Measurements from ENCODE around the gene KIF1B.

KIF1B gene

DNA sequence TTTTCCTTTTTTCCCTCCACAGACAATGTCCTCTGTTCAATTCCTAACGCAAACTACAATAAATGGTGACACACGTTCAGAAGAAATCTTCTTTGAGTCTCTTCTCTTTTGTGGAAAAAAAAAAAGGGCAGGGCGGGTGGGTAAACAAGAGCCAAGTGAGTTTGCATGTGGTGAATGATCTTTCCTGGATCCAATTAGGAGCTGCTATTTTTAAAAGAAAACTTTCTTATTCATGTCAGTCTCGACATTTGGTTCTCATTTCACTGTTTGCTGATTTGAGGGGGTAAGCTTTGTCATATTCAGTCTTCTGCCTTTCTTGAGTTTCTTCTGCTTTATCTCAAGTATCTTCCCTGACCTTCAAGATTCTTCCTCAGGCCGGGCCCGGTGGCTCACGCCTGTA is 29.2 kb upstream of the KIF1B start:
- Histone ChIP-seq H3K27me3 (ENCODE audit: control insufficient read depth in 3 of 3, insufficient read depth in 3 of 3, low read depth in 1 of 3, low read length in 3 of 3) (no peaks in the 10 kb centered on the region), H3K4me3 (ENCODE audit: low read length in 2 of 2) (no peak overlapping the region), H2BK12ac (ENCODE audit: low read length) (no peak overlapping the region), H4K8ac (ENCODE audit: low read depth, low read length) (no peak overlapping the region), H4K91ac (ENCODE audit: low read depth, low read length, poor library complexity) (no peak overlapping the region), H3K18ac (ENCODE audit: low read length) (no peak overlapping the region), H3K27ac (replicated peaks; ENCODE audit: low read length) (no peak overlapping the region), H3K23ac (ENCODE audit: low read depth, low read length, poor library complexity) (no peak overlapping the region), H3K14ac (ENCODE audit: low read length) (no peak overlapping the region), H3K4me1 (ENCODE audit: control insufficient read depth in 2 of 2, insufficient read depth in 1 of 2, low read depth in 1 of 2, low read length in 2 of 2) (peaks cover 17 to 35% of the 10 kb centered on the region in 2 donors), H3K79me1 (ENCODE audit: low read depth, low read length) (no peaks in the 10 kb centered on the region), H2AK5ac (ENCODE audit: low read depth, low read length) (no peak overlapping the region), H3K9me3 (replicated peaks in 1 of 2; ENCODE audit: control insufficient read depth in 2 of 2, insufficient read depth in 1 of 2, low read depth in 1 of 2, low read length in 2 of 2) (peaks cover 0 to 3% of the 10 kb centered on the region in 2 donors), H2BK15ac (ENCODE audit: low read length) (no peak overlapping the region), H2BK5ac (ENCODE audit: low read length) (no peak overlapping the region), H2AFZ (ENCODE audit: low read length) (no peak overlapping the region), H3K36me3 (replicated peaks in 1 of 2; ENCODE audit: control insufficient read depth in 2 of 2, insufficient read depth in 2 of 2, low read length in 2 of 2) (no peaks in the 10 kb centered on the region), H3K4ac (ENCODE audit: low read length) (no peak overlapping the region), H3K4me2 (ENCODE audit: insufficient read depth, low read length, poor library complexity, severe bottlenecking) (no peak overlapping the region), H2BK120ac (ENCODE audit: low read depth, low read length) (no peak overlapping the region), H3K9ac (ENCODE audit: low read depth, low read length, poor library complexity) (no peak overlapping the region)
- DNase-seq (ENCODE audit: low spot score) = no peak
- no CpG with 5 or more reads among the region's 7 CpGs for WGBS, 2 donors (ENCODE audit: extremely low coverage in 2 of 2, insufficient read length in 2 of 2, insufficient replicate concordance in 1 of 2)

DNA sequence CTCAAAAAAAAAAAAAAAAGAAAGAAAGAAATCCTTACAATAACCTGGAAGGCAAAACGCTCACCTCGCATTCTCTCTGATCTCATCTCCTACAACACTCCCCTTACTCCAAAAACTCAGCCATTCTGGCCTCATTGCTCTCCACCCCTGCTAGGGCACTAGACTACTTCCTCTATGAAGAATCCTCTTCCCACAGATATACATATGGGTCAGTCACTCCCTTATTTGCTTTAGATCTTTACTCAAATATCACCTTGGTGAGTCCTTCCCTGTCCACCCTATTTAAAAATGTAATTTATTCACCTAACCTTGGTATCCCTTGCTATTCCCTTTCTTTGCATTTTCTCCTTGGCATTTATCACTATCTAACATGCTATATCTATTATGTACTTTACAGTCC is 24.6 kb upstream of the KIF1B start:
- no peak overlapping the region for H2BK5ac ChIP-seq (ENCODE audit: low read length)
- H3K27me3 ChIP-seq (ENCODE audit: control insufficient read depth in 3 of 3, insufficient read depth in 3 of 3, low read depth in 1 of 3, low read length in 3 of 3) = no peaks in the 10 kb centered on the region
- H2BK120ac ChIP-seq (ENCODE audit: low read depth, low read length) = no peak overlapping the region
- H3K9ac ChIP-seq (ENCODE audit: low read depth, low read length, poor library complexity) = no peak overlapping the region
- H3K4me3 ChIP-seq (ENCODE audit: low read length in 2 of 2) = no peak overlapping the region
- H4K91ac ChIP-seq (ENCODE audit: low read depth, low read length, poor library complexity) = no peak overlapping the region
- H2BK15ac ChIP-seq (ENCODE audit: low read length) = no peak overlapping the region
- H3K23ac ChIP-seq (ENCODE audit: low read depth, low read length, poor library complexity) = no peak overlapping the region
- peaks cover 2 to 6% of the 10 kb centered on the region in 2 donors for H3K4me1 ChIP-seq (ENCODE audit: control insufficient read depth in 2 of 2, insufficient read depth in 1 of 2, low read depth in 1 of 2, low read length in 2 of 2)
- no peak overlapping the region for H3K4me2 ChIP-seq (ENCODE audit: insufficient read depth, low read length, poor library complexity, severe bottlenecking)
- H2BK12ac ChIP-seq (ENCODE audit: low read length) = no peak overlapping the region
- H3K14ac ChIP-seq (ENCODE audit: low read length) = no peak overlapping the region
- no peak overlapping the region for H3K18ac ChIP-seq (ENCODE audit: low read length)
- no peak overlapping the region for H4K8ac ChIP-seq (ENCODE audit: low read depth, low read length)
- H2AK5ac ChIP-seq (ENCODE audit: low read depth, low read length) = no peak overlapping the region
- 100% methylated on average over 1 of the region's 2 CpGs; no CpG with 5 or more reads in 1 of the 2 donors for WGBS, 2 donors (ENCODE audit: extremely low coverage in 2 of 2, insufficient read length in 2 of 2, insufficient replicate concordance in 1 of 2)
- no peaks in the 10 kb centered on the region for H3K79me1 ChIP-seq (ENCODE audit: low read depth, low read length)
- H3K36me3 ChIP-seq (replicated peaks in 1 of 2; ENCODE audit: control insufficient read depth in 2 of 2, insufficient read depth in 2 of 2, low read length in 2 of 2) = no peaks in the 10 kb centered on the region
- no peak overlapping the region for H3K4ac ChIP-seq (ENCODE audit: low read length)
- H3K9me3 ChIP-seq (replicated peaks in 1 of 2; ENCODE audit: control insufficient read depth in 2 of 2, insufficient read depth in 1 of 2, low read depth in 1 of 2, low read length in 2 of 2) = peaks cover 2 to 5% of the 10 kb centered on the region in 2 donors
- no peak overlapping the region for H3K27ac ChIP-seq (replicated peaks; ENCODE audit: low read length)
- no peak for DNase-seq (ENCODE audit: low spot score)
- no peak overlapping the region for H2AFZ ChIP-seq (ENCODE audit: low read length)

- no peak overlapping the region for H3K4me3 ChIP-seq (ENCODE audit: low read length in 2 of 2)
- DNase-seq (ENCODE audit: low spot score) = no peak
- no peak overlapping the region for H4K8ac ChIP-seq (ENCODE audit: low read depth, low read length)
- H2BK12ac ChIP-seq (ENCODE audit: low read length) = no peak overlapping the region
- no peaks in the 10 kb centered on the region for H3K36me3 ChIP-seq (replicated peaks in 1 of 2; ENCODE audit: control insufficient read depth in 2 of 2, insufficient read depth in 2 of 2, low read length in 2 of 2)
- no peak overlapping the region for H3K27ac ChIP-seq (replicated peaks; ENCODE audit: low read length)
- no peak overlapping the region for H3K23ac ChIP-seq (ENCODE audit: low read depth, low read length, poor library complexity)
- H2AFZ ChIP-seq (ENCODE audit: low read length) = no peak overlapping the region
- H2BK120ac ChIP-seq (ENCODE audit: low read depth, low read length) = no peak overlapping the region
- H3K4me1 ChIP-seq (ENCODE audit: control insufficient read depth in 2 of 2, insufficient read depth in 1 of 2, low read depth in 1 of 2, low read length in 2 of 2) = no peaks in the 10 kb centered on the region
- no peak overlapping the region for H3K14ac ChIP-seq (ENCODE audit: low read length)
- H4K91ac ChIP-seq (ENCODE audit: low read depth, low read length, poor library complexity) = no peak overlapping the region
- no peak overlapping the region for H3K9ac ChIP-seq (ENCODE audit: low read depth, low read length, poor library complexity)
- H2BK5ac ChIP-seq (ENCODE audit: low read length) = no peak overlapping the region
- H2BK15ac ChIP-seq (ENCODE audit: low read length) = no peak overlapping the region
- H3K18ac ChIP-seq (ENCODE audit: low read length) = no peak overlapping the region
- no peak overlapping the region for H3K4me2 ChIP-seq (ENCODE audit: insufficient read depth, low read length, poor library complexity, severe bottlenecking)
- no peak overlapping the region for H2AK5ac ChIP-seq (ENCODE audit: low read depth, low read length)
- H3K79me1 ChIP-seq (ENCODE audit: low read depth, low read length) = no peaks in the 10 kb centered on the region
- H3K27me3 ChIP-seq (ENCODE audit: control insufficient read depth in 3 of 3, insufficient read depth in 3 of 3, low read depth in 1 of 3, low read length in 3 of 3) = no peaks in the 10 kb centered on the region
- no peak overlapping the region for H3K4ac ChIP-seq (ENCODE audit: low read length)
- H3K9me3 ChIP-seq (replicated peaks in 1 of 2; ENCODE audit: control insufficient read depth in 2 of 2, insufficient read depth in 1 of 2, low read depth in 1 of 2, low read length in 2 of 2) = peaks cover 2 to 5% of the 10 kb centered on the region in 2 donors
- no CpG with 5 or more reads among the region's 12 CpGs for WGBS, 2 donors (ENCODE audit: extremely low coverage in 2 of 2, insufficient read length in 2 of 2, insufficient replicate concordance in 1 of 2)
Observed at GRCh38 chr1:10186331-10187025, 23.9 kb upstream of the KIF1B start.

DNA sequence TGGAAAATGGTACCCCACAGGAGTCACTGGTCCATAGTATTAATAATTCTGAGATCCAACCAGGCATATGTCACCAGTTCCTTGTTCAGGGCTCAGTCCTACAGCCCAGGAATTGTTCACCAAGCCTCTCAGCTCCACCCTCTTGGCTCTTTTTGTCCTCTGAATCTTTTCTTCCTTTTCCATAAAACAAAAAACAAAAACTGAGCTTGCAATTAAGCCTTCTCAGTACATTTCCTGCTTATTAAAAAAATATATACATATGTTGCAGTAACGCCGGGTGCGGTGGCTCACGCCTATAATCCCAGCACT is 23.4 kb upstream of the KIF1B start:
- no peak for DNase-seq (ENCODE audit: low spot score)

More for the DNA sequence above, 23.4 kb upstream of the KIF1B start:
- peaks cover 2 to 5% of the 10 kb centered on the region in 2 donors for H3K9me3 ChIP-seq (replicated peaks in 1 of 2; ENCODE audit: control insufficient read depth in 2 of 2, insufficient read depth in 1 of 2, low read depth in 1 of 2, low read length in 2 of 2)
- H3K79me1 ChIP-seq (ENCODE audit: low read depth, low read length) = no peaks in the 10 kb centered on the region
- H4K91ac ChIP-seq (ENCODE audit: low read depth, low read length, poor library complexity) = no peak overlapping the region
- H3K36me3 ChIP-seq (replicated peaks in 1 of 2; ENCODE audit: control insufficient read depth in 2 of 2, insufficient read depth in 2 of 2, low read length in 2 of 2) = no peaks in the 10 kb centered on the region
- no peak overlapping the region for H3K4me2 ChIP-seq (ENCODE audit: insufficient read depth, low read length, poor library complexity, severe bottlenecking)
- H2BK15ac ChIP-seq (ENCODE audit: low read length) = no peak overlapping the region
- WGBS, 2 donors (ENCODE audit: extremely low coverage in 2 of 2, insufficient read length in 2 of 2, insufficient replicate concordance in 1 of 2) = no CpG with 5 or more reads among the region's 4 CpGs
- no peak overlapping the region for H3K27ac ChIP-seq (replicated peaks; ENCODE audit: low read length)
- no peak overlapping the region for H2AK5ac ChIP-seq (ENCODE audit: low read depth, low read length)
- no peak overlapping the region for H2BK120ac ChIP-seq (ENCODE audit: low read depth, low read length)
- H3K18ac ChIP-seq (ENCODE audit: low read length) = no peak overlapping the region
- no peak overlapping the region for H2AFZ ChIP-seq (ENCODE audit: low read length)
- no peak overlapping the region for H2BK5ac ChIP-seq (ENCODE audit: low read length)
- H3K23ac ChIP-seq (ENCODE audit: low read depth, low read length, poor library complexity) = no peak overlapping the region
- H3K14ac ChIP-seq (ENCODE audit: low read length) = no peak overlapping the region
- H3K4me3 ChIP-seq (ENCODE audit: low read length in 2 of 2) = no peak overlapping the region
- H3K27me3 ChIP-seq (ENCODE audit: control insufficient read depth in 3 of 3, insufficient read depth in 3 of 3, low read depth in 1 of 3, low read length in 3 of 3) = no peaks in the 10 kb centered on the region
- no peak overlapping the region for H3K4ac ChIP-seq (ENCODE audit: low read length)
- H3K9ac ChIP-seq (ENCODE audit: low read depth, low read length, poor library complexity) = no peak overlapping the region
- H3K4me1 ChIP-seq (ENCODE audit: control insufficient read depth in 2 of 2, insufficient read depth in 1 of 2, low read depth in 1 of 2, low read length in 2 of 2) = no peaks in the 10 kb centered on the region
- no peak overlapping the region for H2BK12ac ChIP-seq (ENCODE audit: low read length)
- H4K8ac ChIP-seq (ENCODE audit: low read depth, low read length) = no peak overlapping the region

Data from neuronal stem cell (in vitro differentiated cells).